C4-2B (cell line): ENCODE measurements around the gene SKIC3.

Source experiments
- ZFX ChIP-seq: fragments of 450-650 bp; IDR thresholded peaks from 2 replicates; pipeline ENCODE4 v1.6.1; 2017
- TF ChIP-seq, protein P1 (sequence below): fragments of 450-650 bp; conservative IDR thresholded peaks from 2 replicates; pipeline ENCODE4 v1.5.1; 2017; ENCODE audit warnings: mild to moderate bottlenecking

DNA sequence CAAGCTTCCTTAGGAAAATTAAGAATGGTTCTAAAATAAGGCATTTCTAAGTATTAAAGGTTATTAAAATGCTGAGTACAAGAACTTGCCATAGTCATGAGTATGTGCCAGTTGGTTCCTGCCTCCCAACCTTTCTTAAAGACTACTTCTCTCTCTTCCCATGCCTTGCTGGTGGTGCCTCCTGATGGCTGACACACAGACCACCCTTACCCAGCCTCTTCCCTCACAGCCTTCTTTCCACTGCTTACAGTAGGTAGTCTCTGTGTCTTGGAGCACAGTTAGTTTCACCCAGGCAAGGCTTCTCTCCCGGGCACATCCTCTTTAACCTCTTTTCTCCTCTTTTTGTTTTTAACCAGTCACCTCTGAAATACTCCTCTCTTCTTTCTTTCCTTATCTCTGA is 44.5 kb upstream of the SKIC3 start:
- TF ChIP-seq, protein P1, sequence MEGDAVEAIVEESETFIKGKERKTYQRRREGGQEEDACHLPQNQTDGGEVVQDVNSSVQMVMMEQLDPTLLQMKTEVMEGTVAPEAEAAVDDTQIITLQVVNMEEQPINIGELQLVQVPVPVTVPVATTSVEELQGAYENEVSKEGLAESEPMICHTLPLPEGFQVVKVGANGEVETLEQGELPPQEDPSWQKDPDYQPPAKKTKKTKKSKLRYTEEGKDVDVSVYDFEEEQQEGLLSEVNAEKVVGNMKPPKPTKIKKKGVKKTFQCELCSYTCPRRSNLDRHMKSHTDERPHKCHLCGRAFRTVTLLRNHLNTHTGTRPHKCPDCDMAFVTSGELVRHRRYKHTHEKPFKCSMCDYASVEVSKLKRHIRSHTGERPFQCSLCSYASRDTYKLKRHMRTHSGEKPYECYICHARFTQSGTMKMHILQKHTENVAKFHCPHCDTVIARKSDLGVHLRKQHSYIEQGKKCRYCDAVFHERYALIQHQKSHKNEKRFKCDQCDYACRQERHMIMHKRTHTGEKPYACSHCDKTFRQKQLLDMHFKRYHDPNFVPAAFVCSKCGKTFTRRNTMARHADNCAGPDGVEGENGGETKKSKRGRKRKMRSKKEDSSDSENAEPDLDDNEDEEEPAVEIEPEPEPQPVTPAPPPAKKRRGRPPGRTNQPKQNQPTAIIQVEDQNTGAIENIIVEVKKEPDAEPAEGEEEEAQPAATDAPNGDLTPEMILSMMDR = no peak
- TF ChIP-seq ZFX = no peak
